ENCODE results near the gene ZNF839.

ZNF839 gene

GRCh38 chr14:102390064-102390855 is 70.7 kb downstream of the ZNF839 start:
- DNase-seq = no peak

Data from NCI-H1417 treated with DMSO at 0.1 percent for 48 hours (cell line).